ENCODE results near the gene C14orf132. TPM values are rescaled to one million over a fixed set of nuclear protein-coding genes. Genes with fewer than 3 reads are reported as not detected.
"Not testable (repeated sequence)": the region's sequence is repeated elsewhere in the genome, so short reads cannot be mapped to it uniquely, and the experiment has no call there.

Gene C14orf132
- 30.2 TPM for polyA plus RNA-seq (ENCODE audit: insufficient read length)
- long read RNA-seq, donor 1, full-length matches to known transcripts = 9 of 9 reads
- long read RNA-seq, donor 1, partial matches to known transcripts = 0 of 9 reads
- long read RNA-seq, donor 1, other reads (novel, unspliced or antisense) = 0 of 9 reads
- long read RNA-seq, donor 2, full-length matches to known transcripts = 11 of 11 reads
- long read RNA-seq, donor 2, partial matches to known transcripts = 0 of 11 reads
- long read RNA-seq, donor 2, other reads (novel, unspliced or antisense) = 0 of 11 reads
- long read RNA-seq, donor 3, full-length matches to known transcripts = 2 of 2 reads
- long read RNA-seq, donor 3, partial matches to known transcripts = 0 of 2 reads
- long read RNA-seq, donor 3, other reads (novel, unspliced or antisense) = 0 of 2 reads
- long read RNA-seq, donor 4, full-length matches to known transcripts = 2 of 2 reads
- long read RNA-seq, donor 4, partial matches to known transcripts = 0 of 2 reads
- long read RNA-seq, donor 4, other reads (novel, unspliced or antisense) = 0 of 2 reads
- long read RNA-seq, donor 5, full-length matches to known transcripts = 5 of 5 reads
- long read RNA-seq, donor 5, partial matches to known transcripts = 0 of 5 reads
- long read RNA-seq, donor 5, other reads (novel, unspliced or antisense) = 0 of 5 reads
- long read RNA-seq, donor 6, full-length matches to known transcripts = 1 of 1 reads
- long read RNA-seq, donor 6, partial matches to known transcripts = 0 of 1 reads
- long read RNA-seq, donor 6, other reads (novel, unspliced or antisense) = 0 of 1 reads
- long read RNA-seq, donor 7, full-length matches to known transcripts = 15 of 15 reads
- long read RNA-seq, donor 7, partial matches to known transcripts = 0 of 15 reads
- long read RNA-seq, donor 7, other reads (novel, unspliced or antisense) = 0 of 15 reads
- long read RNA-seq, donor 8, full-length matches to known transcripts = 3 of 3 reads
- long read RNA-seq, donor 8, partial matches to known transcripts = 0 of 3 reads
- long read RNA-seq, donor 8, other reads (novel, unspliced or antisense) = 0 of 3 reads

- DNase-seq = peak; percentile 45
Observed at GRCh38 chr14:96038920-96039632, at the start of gene C14orf132. Gene C14orf132 (plus strand): TSS chr14:96039362. CDS start chr14:96039501, 139 bp downstream.

GRCh38 chr14:95993768-95994592 lies 45.2 kb upstream of the C14orf132 start:
- peak; percentile 63 for DNase-seq

DNA sequence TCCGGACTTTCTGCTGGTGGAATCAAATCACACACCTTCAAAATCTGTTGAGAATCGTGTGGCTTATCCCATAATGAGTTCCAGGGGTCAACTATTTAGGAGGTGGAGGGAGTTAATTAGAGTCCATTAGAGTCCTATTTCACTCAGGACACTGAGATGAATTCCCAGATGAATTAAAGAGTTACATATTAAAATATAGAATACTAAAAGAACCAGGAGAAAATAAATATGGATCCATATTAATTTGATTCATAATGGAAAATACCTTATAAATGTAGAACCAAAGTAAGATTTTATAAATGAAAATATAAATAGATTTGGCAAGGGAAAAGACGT lies 44.6 kb upstream of the C14orf132 start:
- DNase-seq = no peak

GRCh38 chr14:95998656-95999055 lies 40.5 kb upstream of the C14orf132 start:
- no peak for DNase-seq

GRCh38 chr14:96001866-96002497 lies 37.2 kb upstream of the C14orf132 start:
- peak; percentile 25 for DNase-seq

GRCh38 chr14:96002498-96002884 lies 36.7 kb upstream of the C14orf132 start:
- DNase-seq = no peak

DNA sequence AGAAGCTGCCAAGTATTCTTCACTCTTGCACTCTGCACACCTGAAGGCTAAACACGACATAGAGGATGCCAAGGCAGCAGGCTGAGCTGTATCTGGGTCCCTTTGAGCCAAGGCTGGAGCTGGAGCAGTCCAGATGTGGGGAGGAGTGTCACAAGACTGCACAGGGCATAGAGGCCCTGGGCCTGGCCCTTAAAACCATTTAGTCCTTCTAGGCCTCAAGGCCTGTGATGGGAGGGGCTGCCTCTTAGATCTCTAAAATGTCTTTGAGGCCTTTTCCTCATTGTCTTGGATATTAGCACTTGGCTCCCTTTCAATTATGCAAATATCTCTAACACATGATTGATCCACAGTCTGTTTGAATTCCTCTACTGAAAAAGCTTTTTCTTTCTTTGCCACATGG lies 28.0 kb upstream of the C14orf132 start:
- no peak for DNase-seq

GRCh38 chr14:96011607-96012006 lies 27.6 kb upstream of the C14orf132 start:
- no peak for DNase-seq

DNA sequence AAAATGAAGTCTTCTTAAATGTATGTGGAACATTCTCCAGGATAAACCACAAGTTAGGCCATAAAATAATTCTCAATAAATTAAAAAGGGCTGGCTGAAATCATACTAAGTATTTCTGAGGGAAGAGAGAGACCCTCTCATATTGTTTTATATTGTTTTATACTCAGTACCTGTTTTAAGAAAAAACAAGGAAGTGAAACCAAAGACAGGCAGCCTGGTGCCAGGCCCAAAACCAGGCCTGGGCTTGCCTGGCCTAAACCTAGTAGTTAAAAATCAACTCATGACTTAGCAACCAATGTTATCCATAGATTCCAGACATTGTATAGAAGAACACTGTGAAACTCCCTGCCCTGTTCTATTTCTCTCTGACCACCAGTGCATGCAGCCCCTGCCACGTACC lies 26.4 kb upstream of the C14orf132 start:
- DNase-seq = not testable (repeated sequence)

DNA sequence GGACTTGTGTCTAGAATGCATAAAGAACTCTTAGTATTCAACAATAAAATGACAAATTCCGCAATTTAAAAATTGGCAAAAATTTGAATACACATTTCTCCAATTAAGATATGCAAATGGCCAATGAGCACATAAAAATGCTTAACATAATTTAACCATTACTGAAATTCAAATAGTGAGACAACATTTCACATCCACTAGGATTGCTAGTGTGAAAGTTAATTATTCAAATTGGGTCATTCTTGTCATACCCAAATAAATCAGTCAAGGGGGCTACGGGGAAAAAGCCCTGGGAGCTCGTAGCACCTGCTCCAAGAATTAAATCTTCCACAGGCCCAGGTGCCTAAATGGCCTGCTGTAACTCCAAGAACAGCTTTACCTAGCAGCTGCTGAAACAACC lies 25.0 kb upstream of the C14orf132 start:
- no peak for DNase-seq

DNA sequence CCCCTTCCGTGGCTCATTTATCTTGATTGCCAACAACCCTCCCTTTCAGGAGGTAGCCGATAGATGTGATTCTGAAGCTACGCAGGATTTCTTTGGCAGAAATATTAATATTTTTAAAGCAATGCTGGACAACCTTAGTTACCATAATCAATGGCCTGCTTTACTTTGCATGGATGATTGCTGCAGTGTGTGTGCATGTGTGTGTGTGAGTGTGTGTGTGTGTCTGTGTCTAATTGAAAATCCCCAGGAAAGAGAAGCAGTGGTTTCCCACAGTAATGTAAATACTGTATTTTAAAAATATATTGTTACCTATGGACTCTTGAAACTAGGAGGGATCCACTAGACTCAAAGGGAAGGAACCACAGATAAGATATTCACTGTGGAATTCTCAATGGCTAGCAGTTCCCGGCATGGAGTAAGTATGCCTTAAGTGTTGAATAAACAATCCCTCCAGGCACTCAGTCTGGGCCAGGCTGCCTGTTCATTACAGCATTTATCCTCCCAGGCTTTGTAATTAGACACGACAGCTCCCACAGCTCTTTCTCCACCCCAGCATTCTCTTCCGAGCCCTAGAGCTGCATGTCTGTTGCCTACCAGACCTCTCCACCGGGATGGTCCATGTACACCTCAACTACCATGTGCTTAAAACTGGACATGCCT lies 22.5 kb upstream of the C14orf132 start:
- peak; percentile 37 for DNase-seq

DNA sequence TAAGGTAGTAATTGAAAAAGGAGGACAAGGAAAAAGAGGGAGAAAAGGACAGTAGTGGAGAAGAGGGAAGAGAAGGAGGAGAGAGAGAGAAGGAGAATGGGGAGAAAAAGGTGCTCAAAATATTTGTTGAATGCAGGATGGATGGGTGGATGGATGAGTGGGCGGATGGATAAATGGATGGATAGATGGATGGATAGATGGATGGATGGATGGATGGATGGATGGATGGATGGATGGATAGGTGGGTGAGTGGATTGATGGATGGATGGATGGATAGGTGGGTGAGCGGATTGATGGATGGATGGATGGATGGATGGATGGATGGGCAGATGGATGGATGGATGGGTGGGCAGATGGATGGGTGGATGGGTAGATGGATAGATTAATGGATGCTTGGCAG lies 21.3 kb upstream of the C14orf132 start:
- no peak for DNase-seq

- no peak for DNase-seq
Observed at GRCh38 chr14:96027431-96028355, 11.5 kb upstream of the C14orf132 start.

GRCh38 chr14:96029089-96029645 lies 10.0 kb upstream of the C14orf132 start:
- DNase-seq = no peak

GRCh38 chr14:96030108-96030760 lies 8.9 kb upstream of the C14orf132 start:
- no peak for DNase-seq

DNA sequence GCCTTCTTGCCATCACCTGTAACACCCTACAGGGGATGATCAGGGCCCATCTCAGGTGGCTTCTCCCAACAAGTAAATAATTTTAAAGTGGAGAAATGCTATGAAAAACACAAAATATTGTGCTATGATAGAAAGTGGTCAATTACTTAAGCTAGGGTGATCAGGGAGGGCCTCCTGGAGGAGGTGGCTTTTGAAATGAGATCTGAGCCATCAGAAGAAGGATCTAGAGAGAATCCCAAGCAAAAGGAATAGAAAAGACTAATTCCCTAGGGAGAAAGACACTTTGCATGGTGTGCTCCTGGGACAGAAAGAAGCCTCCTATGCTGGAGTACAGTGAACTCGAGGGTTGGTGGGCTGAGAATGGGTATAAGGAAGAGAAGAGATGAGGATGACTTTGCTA lies 7.5 kb upstream of the C14orf132 start:
- DNase-seq = no peak

DNA sequence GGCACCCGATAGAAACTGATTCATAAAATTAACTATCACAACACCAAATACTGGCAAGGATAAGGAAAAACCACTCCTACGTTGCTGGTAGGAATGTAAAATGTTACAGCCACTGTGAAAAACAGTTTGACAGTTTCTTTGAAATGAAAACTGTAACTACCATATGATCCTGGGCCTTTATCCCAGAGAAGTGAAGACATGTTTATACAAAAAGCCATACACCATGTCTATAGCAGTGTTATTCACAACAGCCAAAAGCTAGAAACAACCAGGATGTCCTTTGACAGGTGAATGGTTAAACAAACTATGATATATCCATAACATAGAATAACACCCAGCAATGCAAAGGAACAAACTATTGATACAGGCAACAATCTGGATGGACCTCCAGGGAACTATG lies 3.7 kb upstream of the C14orf132 start:
- DNase-seq = no peak

DNA sequence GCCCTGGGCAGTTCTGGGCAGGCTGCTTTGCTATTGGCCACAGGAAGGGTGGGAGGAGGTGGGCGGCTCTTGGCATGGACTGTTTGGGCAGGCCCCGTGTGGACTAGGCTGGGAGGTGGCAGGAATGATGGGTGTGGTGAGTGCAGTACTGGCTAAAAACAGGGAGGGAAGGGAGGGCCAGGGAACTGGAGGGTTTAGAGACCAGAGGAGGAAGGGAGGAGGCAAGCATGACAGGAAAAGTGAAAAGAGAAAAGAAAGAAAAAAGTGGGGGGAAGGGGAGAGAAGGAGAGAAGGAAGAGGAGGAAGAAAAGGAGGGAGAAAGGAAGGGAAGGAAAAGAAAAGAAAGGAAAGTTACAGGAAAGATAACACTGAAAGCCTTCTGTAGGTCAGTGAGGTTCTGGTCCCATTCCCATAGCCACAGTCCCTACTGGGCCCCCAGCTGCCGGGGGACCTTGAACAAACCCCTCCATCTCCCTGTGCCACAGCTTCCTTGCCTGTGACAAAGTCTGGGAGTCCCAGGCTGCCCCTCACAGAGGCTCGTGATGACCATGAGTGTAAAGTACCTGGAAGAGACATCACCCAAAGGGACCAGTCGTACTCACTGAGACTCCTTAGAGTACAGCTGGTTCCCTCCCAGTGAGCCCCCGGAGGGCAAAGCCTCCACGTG lies 1.1 kb upstream of the C14orf132 start:
- no peak for DNase-seq

Measured in left kidney (tissue), 8 donors.